Spleen (tissue), 7 donors: ENCODE results near the gene ZRSR2.

Experiments used
- POLR2A ChIP-seq, 3 donors: fragments of 450-650 bp; IDR thresholded peaks; one replicate each; pipeline ENCODE4 v1.5.1; 2017; ENCODE audit warnings: antibody characterized with exemption in 3 of 3, mild to moderate bottlenecking in 1 of 3
- POLR2AphosphoS5 ChIP-seq, 3 donors: sonication (generic); formaldehyde crosslinking; IDR thresholded peaks; one replicate each; pipeline ENCODE4 v1.5.1; 2017; ENCODE audit warnings: antibody characterized with exemption in 3 of 3
- TF ChIP-seq, protein P1 (sequence below), 11 experiments: fragments of 200-600 bp in 7 of 11; fragments of 450-650 bp in 4 of 11; sonication (generic) in 4 of 11; IDR thresholded peaks in 8 of 11; conservative IDR thresholded peaks in 3 of 11; 1 replicate in 7 of 11; 2 replicates in 4 of 11; pipeline versions ENCODE4 v1.4.0 to v1.8.0; 2016 to 2021; ENCODE audit warnings: antibody characterized with exemption in 11 of 11, inconsistent platforms in 4 of 11, mild to moderate bottlenecking in 1 of 11
- donor health status: DM: no; HTN: no; CAD: no; lungs with moderate emphysema.
- donor health status: DM: no; HTN: no; CAD: no.
- donor health status: DM: no; HTN: no; CAD: no.

DNA sequence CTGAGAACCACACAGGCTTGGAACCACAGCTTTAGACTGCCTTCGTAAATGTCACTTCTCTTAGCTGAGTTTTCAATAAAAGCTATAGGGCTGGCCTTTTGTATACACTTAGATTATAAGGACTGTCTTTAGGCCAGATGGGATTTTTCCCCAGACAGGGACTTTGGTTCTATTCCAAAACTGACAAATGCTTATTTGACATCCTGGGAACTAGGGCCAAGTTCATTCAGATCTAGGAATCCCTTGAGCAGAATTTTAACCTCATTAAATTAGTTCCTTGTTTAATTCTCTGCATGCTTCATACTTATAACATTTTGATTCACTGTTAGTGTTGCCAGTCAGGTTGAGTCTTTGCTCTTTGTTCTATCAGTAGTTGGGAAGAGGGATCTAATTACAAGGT is 23.1 kb downstream of the ZRSR2 start:
- TF ChIP-seq POLR2A (IDR thresholded peaks at IDR 0.05) (no peak), POLR2AphosphoS5 (IDR thresholded peaks at IDR 0.05) (no peak)
- TF ChIP-seq, protein P1, sequence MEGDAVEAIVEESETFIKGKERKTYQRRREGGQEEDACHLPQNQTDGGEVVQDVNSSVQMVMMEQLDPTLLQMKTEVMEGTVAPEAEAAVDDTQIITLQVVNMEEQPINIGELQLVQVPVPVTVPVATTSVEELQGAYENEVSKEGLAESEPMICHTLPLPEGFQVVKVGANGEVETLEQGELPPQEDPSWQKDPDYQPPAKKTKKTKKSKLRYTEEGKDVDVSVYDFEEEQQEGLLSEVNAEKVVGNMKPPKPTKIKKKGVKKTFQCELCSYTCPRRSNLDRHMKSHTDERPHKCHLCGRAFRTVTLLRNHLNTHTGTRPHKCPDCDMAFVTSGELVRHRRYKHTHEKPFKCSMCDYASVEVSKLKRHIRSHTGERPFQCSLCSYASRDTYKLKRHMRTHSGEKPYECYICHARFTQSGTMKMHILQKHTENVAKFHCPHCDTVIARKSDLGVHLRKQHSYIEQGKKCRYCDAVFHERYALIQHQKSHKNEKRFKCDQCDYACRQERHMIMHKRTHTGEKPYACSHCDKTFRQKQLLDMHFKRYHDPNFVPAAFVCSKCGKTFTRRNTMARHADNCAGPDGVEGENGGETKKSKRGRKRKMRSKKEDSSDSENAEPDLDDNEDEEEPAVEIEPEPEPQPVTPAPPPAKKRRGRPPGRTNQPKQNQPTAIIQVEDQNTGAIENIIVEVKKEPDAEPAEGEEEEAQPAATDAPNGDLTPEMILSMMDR (IDR thresholded peaks at IDR 0.05 in 8 of 11, conservative IDR thresholded peaks at IDR 0.05 in 3 of 11): no peak
